Loucy (cell line): ENCODE measurements around the gene GAS2.

Source experiments
- CTCF ChIP-seq: fragments of 200-600 bp; sonication (generic); conservative IDR thresholded peaks from 2 replicates; pipeline ENCODE4 v1.5.1; 2014; ENCODE audit warnings: mild to moderate bottlenecking, antibody characterized with exemption, low read length
- EZH2phosphoT487 ChIP-seq: fragments of 200-600 bp; IDR thresholded peaks from 2 replicates; pipeline ENCODE4 v1.6.1; 2018; ENCODE audit warnings: antibody characterized with exemption, mild to moderate bottlenecking, moderate library complexity, borderline replicate concordance

GRCh38 chr11:22732588-22732987 is 66.2 kb downstream of the GAS2 start:
- TF ChIP-seq CTCF: no peak
- TF ChIP-seq EZH2phosphoT487: no peak
